Endodermal cell (in vitro differentiated cells): Measurements from ENCODE around the gene CNOT10. TPM values are rescaled to one million over a fixed set of nuclear protein-coding genes. Genes with fewer than 3 reads are reported as not detected.
"Not testable (repeated sequence)": the region's sequence is repeated elsewhere in the genome, so short reads cannot be mapped to it uniquely, and the experiment has no call there.

Experiments used
- DNase-seq: peaks from one replicate; pipeline ENCODE4 v3.0.0-alpha.2; 2017
- H3K27ac ChIP-seq: 2 replicates; pipeline ENCODE4 v1.5.1; 2013; ENCODE audit warnings: mild to moderate bottlenecking, low read depth, low read length, moderate library complexity
- H3K27me3 ChIP-seq: 2 replicates; pipeline ENCODE4 v1.6.1; 2013; ENCODE audit warnings: mild to moderate bottlenecking, low read length, moderate library complexity; ENCODE audit not compliant: insufficient read depth, control insufficient read depth, poor library complexity, severe bottlenecking
- H3K36me3 ChIP-seq: 2 replicates; pipeline ENCODE4 v1.7.0; 2013; ENCODE audit warnings: mild to moderate bottlenecking, low read length, moderate library complexity; ENCODE audit not compliant: control insufficient read depth, insufficient read depth
- H3K4me1 ChIP-seq: one replicate; pipeline ENCODE4 v1.7.0; 2013; ENCODE audit warnings: low read length; ENCODE audit not compliant: control insufficient read depth, insufficient read depth
- H3K4me3 ChIP-seq: 2 replicates; pipeline ENCODE4 v1.5.1; 2013; ENCODE audit warnings: mild to moderate bottlenecking, low read length, moderate library complexity
- H3K9ac ChIP-seq: 2 replicates; pipeline ENCODE4 v1.6.1; 2013; ENCODE audit warnings: mild to moderate bottlenecking, low read length, moderate library complexity; ENCODE audit not compliant: poor library complexity, severe bottlenecking; ENCODE audit errors: extremely low read depth
- H3K9me3 ChIP-seq: 2 replicates; pipeline ENCODE4 v1.6.1; 2013; ENCODE audit warnings: mild to moderate bottlenecking, low read length, moderate library complexity; ENCODE audit not compliant: control insufficient read depth
- H3K27ac Mint-ChIP-seq: 2 replicates; pipeline ENCODE4 v1.8.0; 2020; ENCODE audit warnings: mixed read lengths
- H3K27me3 Mint-ChIP-seq: 2 replicates; pipeline ENCODE4 v1.8.0; 2021; ENCODE audit warnings: mild to moderate bottlenecking, mixed read lengths; ENCODE audit not compliant: insufficient read depth
- H3K36me3 Mint-ChIP-seq: 2 replicates; pipeline ENCODE4 v1.8.0; 2020; ENCODE audit warnings: low read depth, mixed read lengths
- H3K4me1 Mint-ChIP-seq: 2 replicates; pipeline ENCODE4 v1.8.0; 2020; ENCODE audit warnings: mixed read lengths
- H3K4me3 Mint-ChIP-seq: 2 replicates; pipeline ENCODE4 v1.8.0; 2020; ENCODE audit warnings: mild to moderate bottlenecking, moderate library complexity, mixed read lengths
- H3K9me3 Mint-ChIP-seq: 2 replicates; pipeline ENCODE4 v1.8.0; 2020; ENCODE audit warnings: mild to moderate bottlenecking, mixed read lengths
- CTCF ChIP-seq: fragments of 200-600 bp; sonication (generic); conservative IDR thresholded peaks from 2 replicates; pipeline ENCODE4 v1.5.0; 2021; ENCODE audit warnings: antibody characterized with exemption, mild to moderate bottlenecking
- WGBS, 2 experiments: methylation state at CpG; one replicate each; pipeline versions ENCODE4 v1.1.5 to v1.1.7; 2013; ENCODE audit warnings: missing lambda C conversion rate in 2 of 2, mixed read lengths in 1 of 2; ENCODE audit not compliant: insufficient coverage in 1 of 2, insufficient read length in 1 of 2; 5-methylcytosine and 5-hydroxymethylcytosine counted together
- total RNA-seq, 2 donors: library from RNA; stranded (reverse); fragmentation: NEBNext Ultra II Directional in 1 of 2; extraction: Animal tissue kit (Norgen Biotek cat#: 25700) in 1 of 2; gene quantifications; 2 replicates in 1 of 2; 3 replicates in 1 of 2; pipeline ENCODE4 v1.2.1, GENCODE V29; 2021

The CNOT10 gene
- total RNA-seq, 2 donors from 2014 or later: 53.6 to 54.1 TPM

DNA sequence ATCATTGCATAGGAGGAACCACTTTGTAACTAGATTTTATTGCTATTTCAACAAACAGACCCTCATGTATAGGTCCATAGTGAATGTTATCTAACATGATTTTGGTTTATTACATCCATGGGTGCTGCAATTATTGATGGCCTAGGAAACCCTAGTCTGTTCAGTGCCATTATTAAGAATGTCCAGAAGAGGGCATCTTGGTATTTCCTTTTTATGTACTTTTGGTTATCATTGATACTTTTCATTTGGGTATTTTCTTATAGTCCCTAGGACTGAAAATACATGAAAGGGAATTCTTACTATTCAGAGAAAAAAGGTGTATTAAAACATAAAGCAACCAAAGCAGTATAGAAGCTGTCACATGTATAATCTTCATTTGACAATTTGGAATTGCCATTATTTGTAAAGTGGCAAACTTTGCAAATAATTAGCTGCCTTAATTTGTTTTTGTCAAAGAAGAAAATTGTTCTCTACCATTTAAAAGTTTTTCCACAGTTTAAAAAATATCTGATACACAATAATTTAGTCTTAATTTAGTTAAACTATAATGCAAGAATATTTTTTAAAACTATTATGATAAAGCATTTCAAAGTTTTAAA is 48.7 kb downstream of the CNOT10 start:
- Histone ChIP-seq H3K4me3 (no peak overlapping the region), H3K4me1 (no peaks in the 10 kb centered on the region), H3K27me3 (no peaks in the 10 kb centered on the region), H3K9ac (no peak overlapping the region), H3K27ac (no peak overlapping the region), H3K36me3 (peaks cover 57% of the 10 kb centered on the region), H3K9me3 (no peaks in the 10 kb centered on the region)
- no peaks in the 10 kb centered on the region for H3K9me3 Mint-ChIP-seq
- H3K27me3 Mint-ChIP-seq: no peaks in the 10 kb centered on the region
- no peak overlapping the region for H3K27ac Mint-ChIP-seq
- peak; percentile 84 for TF ChIP-seq CTCF
- no peak for DNase-seq
- peaks cover 9% of the 10 kb centered on the region for H3K4me1 Mint-ChIP-seq
- H3K4me3 Mint-ChIP-seq: no peak overlapping the region
- H3K36me3 Mint-ChIP-seq: peaks cover 54% of the 10 kb centered on the region

DNA sequence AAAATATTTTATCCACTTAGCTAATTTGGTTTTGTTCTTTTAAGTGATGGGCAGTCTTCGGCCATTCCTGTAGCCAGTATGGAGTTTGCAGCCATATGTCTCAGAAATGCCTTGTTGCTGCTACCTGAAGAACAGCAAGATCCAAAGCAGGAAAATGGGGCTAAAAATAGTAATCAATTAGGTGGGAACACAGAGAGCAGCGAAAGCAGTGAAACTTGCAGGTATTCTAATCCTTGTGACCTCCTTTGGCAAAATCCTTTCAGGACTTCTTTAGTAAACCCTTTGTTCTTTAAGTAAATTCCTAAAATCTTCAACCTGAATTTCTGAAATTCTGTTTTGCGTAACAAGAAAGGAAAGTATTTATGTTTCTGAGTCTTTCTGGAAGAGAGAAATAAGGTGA is 49.8 kb downstream of the CNOT10 start:
- Mint-ChIP-seq H3K4me3 (no peak overlapping the region), H3K27ac (peak overlapping the region; percentile 64)
- H3K4me3 ChIP-seq: no peak overlapping the region

DNA sequence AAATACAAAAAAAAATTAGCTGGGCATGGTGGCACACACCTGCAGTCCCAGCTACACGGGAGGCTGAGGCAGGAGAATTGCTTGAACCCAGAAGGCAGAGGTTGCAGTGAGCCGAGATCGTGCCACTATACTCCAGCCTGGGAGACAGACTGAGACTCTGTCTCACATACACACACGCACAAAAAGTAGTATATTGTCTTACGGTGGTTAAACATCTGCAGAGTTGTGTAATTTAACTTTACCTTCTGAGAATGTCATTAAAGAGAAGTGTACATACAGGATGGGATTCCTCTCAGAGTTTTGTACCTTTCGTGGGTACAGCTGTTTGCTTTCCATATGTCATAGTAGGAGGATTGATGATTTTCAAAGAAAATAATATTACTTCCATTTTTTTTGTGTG is 58.5 kb downstream of the CNOT10 start:
- not testable (repeated sequence) for H3K27ac ChIP-seq, H3K27ac Mint-ChIP-seq, H3K4me3 ChIP-seq, H3K9ac ChIP-seq, H3K4me3 Mint-ChIP-seq, H3K4me1 ChIP-seq, H3K9me3 ChIP-seq, DNase-seq, H3K27me3 Mint-ChIP-seq, H3K4me1 Mint-ChIP-seq, H3K27me3 ChIP-seq, H3K9me3 Mint-ChIP-seq
- peaks cover 48% of the 10 kb centered on the region for H3K36me3 ChIP-seq
- peaks cover 64% of the 10 kb centered on the region for H3K36me3 Mint-ChIP-seq
- WGBS, 2 experiments: 93 to 100% methylated on average over 6 of the region's 6 CpGs

More for the DNA sequence above, 49.8 kb downstream of the CNOT10 start:
- peaks cover 56% of the 10 kb centered on the region for H3K36me3 Mint-ChIP-seq
- no peak for DNase-seq
- peaks cover 9% of the 10 kb centered on the region for H3K4me1 Mint-ChIP-seq
- WGBS, 2 experiments: 77 to 82% methylated on average over 2 to 3 of the region's 3 CpGs
- H3K27me3 Mint-ChIP-seq: no peaks in the 10 kb centered on the region
- no peaks in the 10 kb centered on the region for H3K9me3 Mint-ChIP-seq
- Histone ChIP-seq H3K27ac (no peak overlapping the region), H3K9ac (no peak overlapping the region), H3K36me3 (peaks cover 55% of the 10 kb centered on the region), H3K27me3 (no peaks in the 10 kb centered on the region), H3K9me3 (no peaks in the 10 kb centered on the region), H3K4me1 (no peaks in the 10 kb centered on the region)
- no peak for TF ChIP-seq CTCF

DNA sequence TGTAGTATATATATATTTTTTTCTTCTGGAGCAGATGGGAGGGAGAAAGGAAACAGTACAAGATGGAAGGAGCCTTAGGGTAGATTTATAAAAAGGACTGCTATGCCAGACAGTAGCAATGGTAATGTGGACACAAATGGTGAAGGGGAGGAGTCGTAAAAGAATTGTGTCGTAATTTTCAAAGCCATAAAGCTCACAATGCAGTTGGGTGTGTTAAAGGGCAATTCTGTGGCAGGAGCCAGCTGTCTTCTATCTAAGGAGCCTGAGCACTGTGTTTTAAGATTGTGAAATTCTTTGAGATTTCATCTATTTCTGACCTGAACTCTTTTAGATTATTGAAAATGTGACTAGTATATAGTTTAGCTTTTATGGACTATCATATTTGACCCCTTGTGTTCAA is 58.9 kb downstream of the CNOT10 start:
- H3K27ac Mint-ChIP-seq: no peak overlapping the region
- Histone ChIP-seq H3K27me3 (no peaks in the 10 kb centered on the region), H3K4me1 (no peaks in the 10 kb centered on the region), H3K27ac (no peak overlapping the region), H3K9ac (no peak overlapping the region), H3K4me3 (no peak overlapping the region), H3K9me3 (peaks cover 9% of the 10 kb centered on the region), H3K36me3 (peaks cover 48% of the 10 kb centered on the region)
- H3K36me3 Mint-ChIP-seq: peaks cover 60% of the 10 kb centered on the region
- no peak for TF ChIP-seq CTCF
- no peaks in the 10 kb centered on the region for H3K27me3 Mint-ChIP-seq
- 92 to 100% methylated on average over 2 of the region's 2 CpGs for WGBS, 2 experiments
- H3K4me3 Mint-ChIP-seq: no peak overlapping the region
- peaks cover 8% of the 10 kb centered on the region for H3K9me3 Mint-ChIP-seq
- DNase-seq: no peak
- no peaks in the 10 kb centered on the region for H3K4me1 Mint-ChIP-seq
